ENCODE results near the gene RNF5.

DNA sequence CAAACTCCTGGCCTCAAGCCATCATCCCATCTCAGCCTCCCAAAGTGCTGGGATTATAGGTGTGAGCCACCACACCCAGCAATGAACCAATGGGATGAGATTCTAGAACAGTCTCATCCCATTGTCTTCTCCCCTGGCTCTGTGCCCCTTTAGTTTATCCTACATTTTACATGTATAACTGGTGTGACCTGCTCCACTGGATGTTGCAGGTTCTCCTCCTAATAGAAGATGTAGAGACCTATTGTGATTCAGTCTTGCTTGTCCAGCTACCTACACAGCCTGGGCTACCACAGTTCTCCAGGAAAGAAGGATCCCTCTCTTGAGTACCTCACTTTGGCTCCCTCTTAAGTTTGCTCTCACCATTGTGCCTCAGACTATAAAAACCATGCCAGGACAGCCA lies 46.1 kb upstream of the RNF5 start:
- TF ChIP-seq EZH2phosphoT487 (IDR thresholded peaks at IDR 0.05; ENCODE audit: borderline replicate concordance) (no peak), SP1 (IDR thresholded peaks at IDR 0.05; ENCODE audit: low read depth) (no peak), CEBPB (IDR thresholded peaks at IDR 0.05; ENCODE audit: low read depth) (no peak), POLR2AphosphoS5 (IDR thresholded peaks at IDR 0.05; ENCODE audit: low read depth, low read length) (no peak), RAD21 (IDR thresholded peaks at IDR 0.05; ENCODE audit: low read depth) (no peak), EZH2 (IDR thresholded peaks at IDR 0.05) (no peak), POLR2A (IDR thresholded peaks at IDR 0.05; ENCODE audit: borderline replicate concordance, extremely low read depth, insufficient read depth, insufficient read length) (no peak), MAX (IDR thresholded peaks at IDR 0.05) (no peak), SIN3A (IDR thresholded peaks at IDR 0.05; ENCODE audit: low read depth) (no peak), SRF (IDR thresholded peaks at IDR 0.05; ENCODE audit: low read depth) (no peak)
- TF ChIP-seq, protein P1, sequence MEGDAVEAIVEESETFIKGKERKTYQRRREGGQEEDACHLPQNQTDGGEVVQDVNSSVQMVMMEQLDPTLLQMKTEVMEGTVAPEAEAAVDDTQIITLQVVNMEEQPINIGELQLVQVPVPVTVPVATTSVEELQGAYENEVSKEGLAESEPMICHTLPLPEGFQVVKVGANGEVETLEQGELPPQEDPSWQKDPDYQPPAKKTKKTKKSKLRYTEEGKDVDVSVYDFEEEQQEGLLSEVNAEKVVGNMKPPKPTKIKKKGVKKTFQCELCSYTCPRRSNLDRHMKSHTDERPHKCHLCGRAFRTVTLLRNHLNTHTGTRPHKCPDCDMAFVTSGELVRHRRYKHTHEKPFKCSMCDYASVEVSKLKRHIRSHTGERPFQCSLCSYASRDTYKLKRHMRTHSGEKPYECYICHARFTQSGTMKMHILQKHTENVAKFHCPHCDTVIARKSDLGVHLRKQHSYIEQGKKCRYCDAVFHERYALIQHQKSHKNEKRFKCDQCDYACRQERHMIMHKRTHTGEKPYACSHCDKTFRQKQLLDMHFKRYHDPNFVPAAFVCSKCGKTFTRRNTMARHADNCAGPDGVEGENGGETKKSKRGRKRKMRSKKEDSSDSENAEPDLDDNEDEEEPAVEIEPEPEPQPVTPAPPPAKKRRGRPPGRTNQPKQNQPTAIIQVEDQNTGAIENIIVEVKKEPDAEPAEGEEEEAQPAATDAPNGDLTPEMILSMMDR (IDR thresholded peaks at IDR 0.05 in 2 of 3, conservative IDR thresholded peaks at IDR 0.05 in 1 of 3; ENCODE audit: borderline replicate concordance in 1 of 3, insufficient read depth in 1 of 3, low read depth in 2 of 3, low read length in 2 of 3) = no peak
- TF ChIP-seq, protein P2, sequence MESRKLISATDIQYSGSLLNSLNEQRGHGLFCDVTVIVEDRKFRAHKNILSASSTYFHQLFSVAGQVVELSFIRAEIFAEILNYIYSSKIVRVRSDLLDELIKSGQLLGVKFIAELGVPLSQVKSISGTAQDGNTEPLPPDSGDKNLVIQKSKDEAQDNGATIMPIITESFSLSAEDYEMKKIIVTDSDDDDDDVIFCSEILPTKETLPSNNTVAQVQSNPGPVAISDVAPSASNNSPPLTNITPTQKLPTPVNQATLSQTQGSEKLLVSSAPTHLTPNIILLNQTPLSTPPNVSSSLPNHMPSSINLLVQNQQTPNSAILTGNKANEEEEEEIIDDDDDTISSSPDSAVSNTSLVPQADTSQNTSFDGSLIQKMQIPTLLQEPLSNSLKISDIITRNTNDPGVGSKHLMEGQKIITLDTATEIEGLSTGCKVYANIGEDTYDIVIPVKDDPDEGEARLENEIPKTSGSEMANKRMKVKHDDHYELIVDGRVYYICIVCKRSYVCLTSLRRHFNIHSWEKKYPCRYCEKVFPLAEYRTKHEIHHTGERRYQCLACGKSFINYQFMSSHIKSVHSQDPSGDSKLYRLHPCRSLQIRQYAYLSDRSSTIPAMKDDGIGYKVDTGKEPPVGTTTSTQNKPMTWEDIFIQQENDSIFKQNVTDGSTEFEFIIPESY (IDR thresholded peaks at IDR 0.05; ENCODE audit: extremely low read depth, insufficient replicate concordance, low read length) = no peak
